GM19035 (cell line): ENCODE data around the gene CTIF.
"Not testable (repeated sequence)": the region's sequence is repeated elsewhere in the genome, so short reads cannot be mapped to it uniquely, and the experiment has no call there.

ENCODE experiments used
- ATAC-seq: cut with Tn5 transposase; IDR thresholded peaks from one replicate; pipeline ENCODE4 v1.9.1; 2021; ENCODE audit not compliant: unreplicated experiment

Gene CTIF

GRCh38 chr18:48699761-48700160 is 160.9 kb downstream of the CTIF start:
- ATAC-seq = no peak

- ATAC-seq = no peak
Measured at GRCh38 chr18:48700446-48700845, 161.6 kb downstream of the CTIF start.

- no peak for ATAC-seq
Measured at GRCh38 chr18:48702346-48703027, 163.7 kb downstream of the CTIF start.

- no peak for ATAC-seq
Measured at GRCh38 chr18:48703028-48703386, 164.2 kb downstream of the CTIF start.

- no peak for ATAC-seq
Measured at GRCh38 chr18:48703418-48703817, 164.6 kb downstream of the CTIF start.

GRCh38 chr18:48705043-48705442 is 166.2 kb downstream of the CTIF start:
- no peak for ATAC-seq

GRCh38 chr18:48705531-48705930 is 166.7 kb downstream of the CTIF start:
- no peak for ATAC-seq

- ATAC-seq = no peak
Measured at GRCh38 chr18:48706731-48707130, 167.9 kb downstream of the CTIF start.

GRCh38 chr18:48707636-48708296 is 168.9 kb downstream of the CTIF start:
- no peak for ATAC-seq

GRCh38 chr18:48708807-48709206 is 170.0 kb downstream of the CTIF start:
- no peak for ATAC-seq

- ATAC-seq = no peak
Measured at GRCh38 chr18:48709371-48710062, 170.7 kb downstream of the CTIF start.

- no peak for ATAC-seq
Measured at GRCh38 chr18:48711651-48712486, 173.0 kb downstream of the CTIF start.

GRCh38 chr18:48713309-48713708 is 174.5 kb downstream of the CTIF start:
- ATAC-seq = no peak

- ATAC-seq = no peak
Measured at GRCh38 chr18:48714873-48715272, 176.0 kb downstream of the CTIF start.

GRCh38 chr18:48715711-48716361 is 177.0 kb downstream of the CTIF start:
- ATAC-seq = no peak

- ATAC-seq = not testable (repeated sequence)
Measured at GRCh38 chr18:48717227-48717626, 178.4 kb downstream of the CTIF start.

GRCh38 chr18:48718251-48718959 is 179.6 kb downstream of the CTIF start:
- ATAC-seq = no peak

- ATAC-seq = no peak
Measured at GRCh38 chr18:48719388-48719787, 180.6 kb downstream of the CTIF start.

- ATAC-seq = no peak
Measured at GRCh38 chr18:48719974-48720654, 181.3 kb downstream of the CTIF start.

GRCh38 chr18:48720655-48721025 is 181.8 kb downstream of the CTIF start:
- no peak for ATAC-seq
